Naive thymus-derived CD8-positive, alpha-beta T cell (primary cell): ENCODE measurements around the gene CSGALNACT2. TPM values are rescaled to one million over a fixed set of nuclear protein-coding genes. Genes with fewer than 3 reads are reported as not detected.

Experiments used
- ATAC-seq, 2 donors: fragments of 150-1000 bp; cut with Tn5 transposase in 1 of 2; sonication (Bioruptor Pico), chemical (Tn5 transposase) in 1 of 2; 1 replicate in 1 of 2; 2 replicates in 1 of 2; pipeline ENCODE4 v1.10.0; 2021; ENCODE audit warnings: mild to moderate bottlenecking in 2 of 2, moderate library complexity in 2 of 2
- POLR2A ChIA-PET: fragments of 350-600 bp; sonication (Branson Sonifier 250); formaldehyde crosslinking; loops from one replicate; lab custom pipeline; 2021; ENCODE audit warnings: antibody characterized with exemption; lab: Charles Lee
- DNase-seq, 10 donors: peaks; one replicate each; pipeline versions ENCODE4 v3.0.0 to v3.0.0-alpha.2; 2020 to 2022
- H3K27ac Mint-ChIP-seq, 10 donors: one replicate each; pipeline ENCODE4 v1.8.0; 2020 to 2022; ENCODE audit warnings: mild to moderate bottlenecking in 10 of 10, mixed read lengths in 10 of 10, moderate library complexity in 4 of 10, inconsistent platforms in 1 of 10
- H3K27me3 Mint-ChIP-seq, 5 donors: one replicate each; pipeline ENCODE4 v1.8.0; 2021 to 2022; ENCODE audit warnings: mixed read lengths in 5 of 5
- H3K36me3 Mint-ChIP-seq, 3 donors: one replicate each; pipeline ENCODE4 v1.8.0; 2020 to 2022; ENCODE audit warnings: mixed read lengths in 3 of 3, mild to moderate bottlenecking in 2 of 3, inconsistent platforms in 1 of 3
- H3K4me1 Mint-ChIP-seq, 4 donors: one replicate each; pipeline ENCODE4 v1.8.0; 2021 to 2022; ENCODE audit warnings: mixed read lengths in 4 of 4
- H3K4me3 Mint-ChIP-seq, 10 donors: one replicate each; pipeline ENCODE4 v1.8.0; 2020 to 2022; ENCODE audit warnings: mild to moderate bottlenecking in 10 of 10, mixed read lengths in 10 of 10, moderate library complexity in 6 of 10, inconsistent platforms in 1 of 10
- H3K9me3 Mint-ChIP-seq, 9 donors: one replicate each; pipeline ENCODE4 v1.8.0; 2020 to 2022; ENCODE audit warnings: mixed read lengths in 9 of 9, mild to moderate bottlenecking in 3 of 9, inconsistent platforms in 1 of 9, moderate library complexity in 1 of 9
- polyA plus RNA-seq, 3 donors: library from polyadenylated mRNA; unstranded; fragments of 300-500 nt; fragmentation: Illumina TruSeq; gene quantifications; one replicate each; pipeline ENCODE4 v1.2.3, GENCODE V29; 2021
- total RNA-seq, 8 experiments: library from RNA in 2 of 8; stranded (reverse) in 2 of 8; gene quantifications; one replicate each; pipeline ENCODE4 v1.2.3 and lab custom pipeline; 2021 to 2026

CSGALNACT2 gene
- total and polyA plus RNA-seq, 5 experiments from 2014 or later: 15.0 to 61.0 (median 20.0) TPM

GRCh38 chr10:43196131-43196980, 58.1 kb downstream of the CSGALNACT2 start:
- POLR2A ChIA-PET: no interaction called here
- no peak for ATAC-seq
- peaks cover 0 to 2% (median 0%) of the 10 kb centered on the region in 4 donors for H3K4me1 Mint-ChIP-seq
- H3K9me3 Mint-ChIP-seq: no peaks in the 10 kb centered on the region
- H3K36me3 Mint-ChIP-seq: no peaks in the 10 kb centered on the region
- no peak overlapping the region for H3K4me3 Mint-ChIP-seq
- H3K27me3 Mint-ChIP-seq: no peaks in the 10 kb centered on the region
- no peak for DNase-seq
- peak overlapping the region in 2 of 10 donors; percentile 51 to 72 for H3K27ac Mint-ChIP-seq

DNA sequence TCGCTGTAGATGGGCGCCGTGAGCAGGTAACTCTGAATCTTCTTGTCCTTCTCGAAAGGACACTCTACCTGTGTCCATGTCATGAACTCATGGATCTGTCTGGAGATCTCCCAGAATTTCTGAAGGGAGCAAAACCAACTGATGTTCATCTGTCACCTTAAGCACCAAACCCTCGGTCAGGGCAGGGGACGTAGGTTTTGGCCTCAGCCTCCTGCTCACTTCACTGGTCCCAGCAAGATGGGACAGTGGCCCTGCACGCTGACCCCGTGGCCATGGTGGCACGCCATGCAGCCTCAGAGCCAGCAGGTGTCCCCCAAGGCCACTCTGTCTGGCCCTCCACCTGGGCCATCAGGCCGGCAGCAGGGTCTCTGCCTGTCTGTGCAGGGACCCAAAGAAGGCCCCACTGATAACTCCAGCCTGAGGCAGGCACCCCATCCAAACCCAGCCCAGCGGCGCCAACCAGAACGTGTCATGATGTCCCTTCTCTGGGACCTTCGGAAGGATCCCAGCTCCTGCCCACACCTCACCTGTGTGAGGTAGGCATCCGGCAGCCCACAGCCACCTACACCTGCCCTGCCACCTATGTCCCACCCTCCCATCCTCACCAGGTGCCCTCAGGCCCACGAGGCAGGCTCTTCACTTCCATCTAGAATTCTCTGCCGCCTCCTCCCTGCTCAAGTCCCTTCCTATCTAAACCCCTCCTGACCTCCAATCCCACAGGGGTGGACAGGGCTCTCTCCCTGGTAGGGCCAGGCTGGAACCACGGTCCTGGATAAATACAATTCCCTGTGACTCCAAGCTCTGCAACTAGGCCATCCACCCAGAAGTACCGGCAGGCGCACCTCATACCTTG, 59.0 kb downstream of the CSGALNACT2 start:
- H3K27ac Mint-ChIP-seq: peak overlapping the region in 2 of 10 donors; percentile 31 to 53
- ATAC-seq: no peak
- DNase-seq: no peak
- H3K4me3 Mint-ChIP-seq: no peak overlapping the region
- no peaks in the 10 kb centered on the region for H3K36me3 Mint-ChIP-seq
- H3K9me3 Mint-ChIP-seq: no peaks in the 10 kb centered on the region
- peaks cover 2 to 5% (median 4%) of the 10 kb centered on the region in 4 donors for H3K4me1 Mint-ChIP-seq
- H3K27me3 Mint-ChIP-seq: no peaks in the 10 kb centered on the region
- POLR2A ChIA-PET: no interaction called here

DNA sequence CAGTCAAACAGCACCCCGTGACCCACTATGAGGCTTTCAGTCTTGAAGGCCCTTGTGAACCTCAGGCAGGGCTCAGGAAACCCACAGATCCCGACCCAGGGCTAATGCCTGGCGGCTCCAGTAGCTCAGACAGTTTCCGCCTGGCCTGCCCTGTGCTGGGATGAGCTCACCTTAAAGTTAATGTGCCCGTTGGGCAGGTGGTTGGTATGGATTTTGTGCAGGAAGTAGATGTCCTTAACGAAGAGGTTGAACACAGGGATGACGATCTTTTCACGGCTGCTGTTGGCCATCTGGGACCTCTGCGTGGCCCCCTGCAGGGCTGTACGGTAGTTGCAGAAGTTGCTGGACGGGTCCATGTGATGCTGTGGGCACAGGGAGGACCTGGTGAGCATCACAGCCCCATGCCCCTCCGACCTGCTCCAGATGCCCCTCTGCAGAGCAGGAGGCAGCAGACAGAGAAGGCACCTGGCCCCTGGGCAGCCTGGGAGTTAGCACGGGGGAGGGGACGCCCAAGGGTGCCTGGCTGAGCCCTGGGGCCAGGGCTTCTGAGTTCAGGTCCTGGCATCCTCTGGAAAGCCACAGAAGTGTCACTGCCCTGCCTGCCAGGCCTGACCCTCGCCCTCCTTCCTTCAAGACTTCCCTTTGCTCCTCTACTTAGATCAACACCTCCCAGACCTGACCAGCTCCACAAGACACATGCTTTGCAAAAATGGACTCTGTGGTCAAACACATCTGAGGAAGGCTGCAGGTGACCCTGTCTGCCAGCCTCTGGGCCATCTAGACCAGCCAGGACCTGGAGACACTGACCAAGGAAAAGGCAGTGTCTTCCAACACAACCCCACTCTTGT, 59.8 kb downstream of the CSGALNACT2 start:
- Mint-ChIP-seq H3K4me1 (peaks cover 4 to 7% (median 6%) of the 10 kb centered on the region in 4 donors), H3K4me3 (no peak overlapping the region), H3K27ac (peak overlapping the region in 2 of 10 donors; percentile 31 to 53), H3K9me3 (no peaks in the 10 kb centered on the region), H3K27me3 (no peaks in the 10 kb centered on the region), H3K36me3 (no peaks in the 10 kb centered on the region)
- peak in 1 of 10 donors; percentile 16 for DNase-seq
- POLR2A ChIA-PET: no interaction called here
- ATAC-seq: no peak

DNA sequence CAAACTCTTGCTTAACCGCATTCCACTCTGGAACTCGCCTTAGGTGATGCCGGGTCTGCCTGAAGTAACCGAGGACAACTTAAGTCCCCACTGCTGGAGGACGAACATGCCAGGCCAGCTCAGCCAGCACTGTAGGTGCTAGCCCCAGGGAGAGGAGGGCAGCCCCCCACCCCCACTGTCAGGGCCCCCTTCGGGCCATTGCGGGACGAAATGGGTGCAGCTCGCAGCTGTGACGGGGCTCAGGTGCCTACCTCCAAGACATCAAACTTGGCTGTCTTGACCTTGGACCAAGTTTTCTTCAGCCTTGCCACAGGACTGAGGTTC, 60.4 kb downstream of the CSGALNACT2 start:
- no peak for ATAC-seq
- Mint-ChIP-seq H3K27me3 (no peaks in the 10 kb centered on the region), H3K9me3 (no peaks in the 10 kb centered on the region), H3K4me1 (peaks cover 4 to 7% (median 6%) of the 10 kb centered on the region in 4 donors), H3K36me3 (no peaks in the 10 kb centered on the region), H3K4me3 (no peak overlapping the region), H3K27ac (peak overlapping the region in 1 of 10 donors; percentile 18)
- no peak for DNase-seq
- POLR2A ChIA-PET: no interaction called here

- no peak for DNase-seq
- H3K36me3 Mint-ChIP-seq: no peaks in the 10 kb centered on the region
- no peak overlapping the region for H3K4me3 Mint-ChIP-seq
- no peaks in the 10 kb centered on the region for H3K27me3 Mint-ChIP-seq
- H3K9me3 Mint-ChIP-seq: no peaks in the 10 kb centered on the region
- no peak for ATAC-seq
- H3K4me1 Mint-ChIP-seq: peaks cover 4 to 7% (median 6%) of the 10 kb centered on the region in 4 donors
- no peak overlapping the region for H3K27ac Mint-ChIP-seq
- POLR2A ChIA-PET: no interaction called here
Measured at GRCh38 chr10:43199088-43199683, 60.9 kb downstream of the CSGALNACT2 start.

- no peak for ATAC-seq
- POLR2A ChIA-PET: no interaction called here
- Mint-ChIP-seq H3K27ac (no peak overlapping the region), H3K9me3 (no peaks in the 10 kb centered on the region), H3K27me3 (no peaks in the 10 kb centered on the region), H3K36me3 (no peaks in the 10 kb centered on the region), H3K4me1 (peaks cover 4 to 7% (median 6%) of the 10 kb centered on the region in 4 donors), H3K4me3 (no peak overlapping the region)
- DNase-seq: peak in 1 of 10 donors; percentile 15
Measured at GRCh38 chr10:43199684-43200537, 61.7 kb downstream of the CSGALNACT2 start.

DNA sequence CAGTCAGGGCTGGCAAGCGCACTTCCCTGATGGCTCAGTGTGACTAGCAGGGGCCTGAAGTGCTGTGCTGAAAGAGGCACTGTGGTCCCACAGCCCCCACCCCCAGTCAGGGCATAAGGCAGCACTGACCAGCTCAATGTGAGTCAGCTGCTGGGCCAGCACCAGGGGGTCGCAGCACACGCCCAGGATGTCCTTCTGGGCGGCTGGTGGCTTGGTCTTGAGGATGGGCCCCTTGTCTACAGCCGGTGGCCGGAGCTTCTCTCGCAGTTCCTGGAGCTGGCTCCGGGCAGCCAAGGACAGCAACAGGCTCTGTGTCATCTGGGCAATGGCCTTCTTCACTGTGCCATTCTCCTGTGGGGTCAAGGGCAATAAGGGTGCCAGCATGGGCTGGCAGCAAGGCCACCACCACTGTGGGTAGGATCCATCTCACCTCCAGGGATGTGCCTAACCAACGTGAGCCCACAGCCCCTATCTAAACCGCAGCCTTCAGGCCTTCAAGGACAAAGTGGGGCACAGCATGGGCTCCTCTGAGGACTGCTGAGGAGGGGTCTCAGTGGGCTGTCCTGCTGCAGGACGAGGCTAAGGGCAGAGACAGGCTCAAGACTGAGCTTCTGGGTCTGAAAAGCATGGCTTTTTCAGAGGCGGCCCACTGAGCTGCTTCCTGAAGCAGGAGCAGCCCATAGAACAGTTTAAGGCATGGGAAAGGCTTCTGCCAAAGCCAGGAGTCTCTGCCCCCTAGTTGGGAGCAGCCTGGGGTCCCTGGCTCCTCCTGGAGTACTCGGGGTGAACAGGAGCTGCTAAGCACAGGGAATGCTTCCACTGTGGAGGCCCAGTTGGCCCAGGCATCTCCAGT, 62.5 kb downstream of the CSGALNACT2 start:
- ATAC-seq: no peak
- no peak for DNase-seq
- no peak overlapping the region for H3K27ac Mint-ChIP-seq
- no peaks in the 10 kb centered on the region for H3K9me3 Mint-ChIP-seq
- no peaks in the 10 kb centered on the region for H3K36me3 Mint-ChIP-seq
- H3K4me3 Mint-ChIP-seq: peak overlapping the region in 3 of 10 donors; percentile 15 to 84 (median 33)
- no peaks in the 10 kb centered on the region for H3K27me3 Mint-ChIP-seq
- POLR2A ChIA-PET: no interaction called here
- H3K4me1 Mint-ChIP-seq: peaks cover 4 to 10% (median 6%) of the 10 kb centered on the region in 4 donors

- H3K27me3 Mint-ChIP-seq: no peaks in the 10 kb centered on the region
- peak overlapping the region in 7 of 10 donors; percentile 74 to 89 (median 84) for H3K4me3 Mint-ChIP-seq
- H3K36me3 Mint-ChIP-seq: no peaks in the 10 kb centered on the region
- H3K9me3 Mint-ChIP-seq: no peaks in the 10 kb centered on the region
- peaks cover 4 to 10% (median 6%) of the 10 kb centered on the region in 4 donors for H3K4me1 Mint-ChIP-seq
- peak overlapping the region in 1 of 10 donors; percentile 43 for H3K27ac Mint-ChIP-seq
- DNase-seq (peak in 2 of 10 donors; percentile 8 to 16), ATAC-seq (no peak)
- POLR2A ChIA-PET: interaction anchor here (0.6 to 1.3 kb wide), 2 partner anchors 64 to 86 kb away, joined by 3 to 4 read pairs; no protein-coding TSS in a partner anchor
Measured at GRCh38 chr10:43201545-43202131, 63.4 kb downstream of the CSGALNACT2 start.

DNA sequence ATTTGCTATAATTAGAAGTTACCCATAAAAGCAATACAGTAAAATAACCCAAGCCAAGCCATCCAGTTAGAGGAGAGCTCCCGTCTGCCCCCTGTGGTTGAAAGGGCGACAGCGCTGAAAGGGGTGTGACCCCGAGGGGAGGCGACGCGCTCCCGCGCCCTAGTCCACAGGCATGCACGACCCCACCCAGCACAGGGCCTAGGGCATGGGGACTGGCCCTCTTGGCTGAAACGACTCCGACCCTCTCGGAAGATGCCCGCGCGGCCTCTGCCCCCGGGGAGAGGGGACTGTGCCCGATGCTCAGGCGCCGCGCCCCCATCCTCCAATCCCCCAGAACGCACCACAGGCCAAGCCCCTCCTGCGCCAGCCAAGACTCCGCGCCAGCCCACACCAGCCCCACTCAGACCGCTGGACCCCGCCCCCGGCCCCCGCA, 64.0 kb downstream of the CSGALNACT2 start:
- POLR2A ChIA-PET: interaction anchor here (1.3 kb wide), 1 partner anchor 65 kb away, joined by 4 read pairs; no protein-coding TSS in a partner anchor
- peak; percentile 73 to 78 for ATAC-seq
- Mint-ChIP-seq H3K4me3 (peak overlapping the region; percentile 73 to 89 (median 84)), H3K27me3 (no peaks in the 10 kb centered on the region), H3K36me3 (no peaks in the 10 kb centered on the region), H3K9me3 (no peaks in the 10 kb centered on the region), H3K27ac (peak overlapping the region in 3 of 10 donors; percentile 6 to 80 (median 15)), H3K4me1 (peaks cover 4 to 10% (median 6%) of the 10 kb centered on the region in 4 donors)
- peak in 9 of 10 donors; percentile 30 to 77 (median 47) for DNase-seq
